ENCODE results near the gene GALNT10. TPM values are rescaled to one million over a fixed set of nuclear protein-coding genes. Genes with fewer than 3 reads are reported as not detected.
A peak's percentile ranks its signal among the peaks of the same experiment; 100 is the strongest.

Gene GALNT10
- total and polyA plus RNA-seq, 10 donors = 7.6 to 50.2 (median 43.5) TPM

DNA sequence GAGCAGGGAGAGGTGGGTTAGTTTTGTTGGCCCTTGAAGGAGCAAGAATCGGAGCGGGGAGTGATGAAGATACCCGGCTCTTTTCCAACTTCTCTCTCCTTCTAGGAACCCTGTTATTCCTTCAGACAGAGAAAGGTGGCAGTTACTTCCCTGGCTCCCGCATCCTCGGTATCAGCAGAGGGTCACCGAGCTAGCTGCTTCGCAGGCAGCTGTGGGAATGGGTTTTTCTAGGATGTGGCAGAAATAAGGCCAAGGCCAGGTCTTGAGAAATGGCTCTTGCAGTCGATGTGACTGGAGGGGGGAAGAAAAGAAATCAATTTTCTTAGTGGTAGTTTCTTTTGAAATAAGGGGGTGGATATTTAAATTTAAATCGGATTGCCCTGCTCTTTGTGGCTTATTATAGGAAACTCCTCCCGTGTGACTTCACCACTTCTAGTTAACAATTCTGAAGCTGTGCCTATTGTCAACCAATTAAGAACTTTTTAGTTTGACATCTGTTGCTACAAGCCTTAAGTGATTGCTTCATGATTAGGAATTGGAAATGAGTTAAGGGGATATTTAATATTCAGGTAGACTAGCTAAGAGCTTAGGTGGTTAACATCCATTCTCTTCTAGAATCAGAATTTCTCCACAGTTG, 256.7 kb downstream of the GALNT10 start:
- Histone ChIP-seq H3K4me1 (peaks cover 19 to 66% (median 52%) of the 10 kb centered on the region in 6 donors), H3K27me3 (replicated peaks in 1 of 7) (no peaks in the 10 kb centered on the region), H3K9me3 (no peaks in the 10 kb centered on the region), H3K36me3 (peaks cover 0 to 34% (median 18%) of the 10 kb centered on the region in 6 donors), H3K27ac (peak overlapping the region in 7 of 8 donors; percentile 81 to 95 (median 86)), H3K4me3 (peak overlapping the region; percentile 89 to 99 (median 98))
- 11 to 20% (median 12%) methylated on average over 10 of the region's 10 CpGs for WGBS, 5 donors
- no peak for DNase-seq
- TF ChIP-seq POLR2A (IDR thresholded peaks at IDR 0.05) (no peak), POLR2AphosphoS5 (IDR thresholded peaks at IDR 0.05) (no peak)
- TF ChIP-seq, protein P1, sequence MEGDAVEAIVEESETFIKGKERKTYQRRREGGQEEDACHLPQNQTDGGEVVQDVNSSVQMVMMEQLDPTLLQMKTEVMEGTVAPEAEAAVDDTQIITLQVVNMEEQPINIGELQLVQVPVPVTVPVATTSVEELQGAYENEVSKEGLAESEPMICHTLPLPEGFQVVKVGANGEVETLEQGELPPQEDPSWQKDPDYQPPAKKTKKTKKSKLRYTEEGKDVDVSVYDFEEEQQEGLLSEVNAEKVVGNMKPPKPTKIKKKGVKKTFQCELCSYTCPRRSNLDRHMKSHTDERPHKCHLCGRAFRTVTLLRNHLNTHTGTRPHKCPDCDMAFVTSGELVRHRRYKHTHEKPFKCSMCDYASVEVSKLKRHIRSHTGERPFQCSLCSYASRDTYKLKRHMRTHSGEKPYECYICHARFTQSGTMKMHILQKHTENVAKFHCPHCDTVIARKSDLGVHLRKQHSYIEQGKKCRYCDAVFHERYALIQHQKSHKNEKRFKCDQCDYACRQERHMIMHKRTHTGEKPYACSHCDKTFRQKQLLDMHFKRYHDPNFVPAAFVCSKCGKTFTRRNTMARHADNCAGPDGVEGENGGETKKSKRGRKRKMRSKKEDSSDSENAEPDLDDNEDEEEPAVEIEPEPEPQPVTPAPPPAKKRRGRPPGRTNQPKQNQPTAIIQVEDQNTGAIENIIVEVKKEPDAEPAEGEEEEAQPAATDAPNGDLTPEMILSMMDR (IDR thresholded peaks at IDR 0.05 in 8 of 11, conservative IDR thresholded peaks at IDR 0.05 in 3 of 11) = no peak
- intact Hi-C loops (cut with DNase I; ENCODE audit: low total_unique reads) = loop anchor here (10.0 kb wide), 1 partner anchor 308 kb away; the partner anchor contains the start of gene LARP1

DNA sequence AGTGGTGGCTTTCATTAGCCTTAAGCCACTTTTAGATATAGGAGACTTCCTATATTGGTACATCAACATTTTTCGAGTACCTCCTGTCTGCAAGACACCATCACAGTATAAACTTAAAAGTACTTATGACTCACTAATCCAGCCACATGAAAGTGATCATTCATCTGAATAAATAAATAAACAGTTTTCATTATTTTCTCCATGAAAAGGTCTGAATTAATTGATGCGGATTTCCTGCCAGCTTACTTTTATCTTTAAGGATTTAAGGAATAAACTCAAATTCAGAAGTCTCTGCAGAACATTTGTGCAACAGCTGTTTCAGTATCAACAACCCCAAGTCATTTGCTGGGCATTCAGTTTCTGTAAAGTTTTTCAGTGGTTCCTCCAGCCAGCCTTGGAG, 259.3 kb downstream of the GALNT10 start:
- whole genome bisulfite sequencing, 5 donors = 81 to 89% (median 85%) methylated on average over 2 of the region's 2 CpGs
- H3K9me3 ChIP-seq = no peaks in the 10 kb centered on the region
- H3K27me3 ChIP-seq (replicated peaks in 1 of 7) = no peaks in the 10 kb centered on the region
- H3K27ac ChIP-seq = no peak overlapping the region
- TF ChIP-seq POLR2AphosphoS5 (IDR thresholded peaks at IDR 0.05) = no peak
- TF ChIP-seq POLR2A (IDR thresholded peaks at IDR 0.05) = no peak
- TF ChIP-seq, protein P1 (IDR thresholded peaks at IDR 0.05 in 8 of 11, conservative IDR thresholded peaks at IDR 0.05 in 3 of 11) = no peak
- intact Hi-C loops (cut with DNase I; ENCODE audit: low total_unique reads) = loop anchor here (10.0 kb wide), 1 partner anchor 305 kb away; the partner anchor contains the start of gene LARP1
- H3K4me1 ChIP-seq = peaks cover 13 to 47% (median 38%) of the 10 kb centered on the region in 6 donors
- peaks cover 3 to 49% (median 37%) of the 10 kb centered on the region in 6 donors for H3K36me3 ChIP-seq
- no peak overlapping the region for H3K4me3 ChIP-seq
- DNase-seq = no peak

- DNase-seq = no peak
- TF ChIP-seq POLR2A (IDR thresholded peaks at IDR 0.05) = no peak
- no peak for TF ChIP-seq POLR2AphosphoS5 (IDR thresholded peaks at IDR 0.05)
- TF ChIP-seq, protein P1 (IDR thresholded peaks at IDR 0.05 in 8 of 11, conservative IDR thresholded peaks at IDR 0.05 in 3 of 11) = no peak
- Histone ChIP-seq H3K27me3 (replicated peaks in 1 of 7) (no peaks in the 10 kb centered on the region), H3K4me3 (no peak overlapping the region), H3K36me3 (peaks cover 3 to 71% (median 58%) of the 10 kb centered on the region in 6 donors), H3K27ac (no peak overlapping the region), H3K4me1 (peaks cover 11 to 39% (median 32%) of the 10 kb centered on the region in 6 donors), H3K9me3 (no peaks in the 10 kb centered on the region)
- 80 to 90% (median 89%) methylated on average over 8 of the region's 8 CpGs for WGBS, 5 donors
- intact Hi-C loops (cut with DNase I; ENCODE audit: low total_unique reads) = no loop called here
Measured at GRCh38 chr5:154451957-154452356, 261.4 kb downstream of the GALNT10 start.

GRCh38 chr5:154455585-154455984, 265.1 kb downstream of the GALNT10 start:
- DNase-seq = no peak
- Histone ChIP-seq H3K27me3 (replicated peaks in 1 of 7) (no peaks in the 10 kb centered on the region), H3K36me3 (peaks cover 3 to 99% (median 75%) of the 10 kb centered on the region in 6 donors), H3K4me3 (no peak overlapping the region), H3K27ac (no peak overlapping the region), H3K9me3 (no peaks in the 10 kb centered on the region), H3K4me1 (peaks cover 0 to 2% (median 0%) of the 10 kb centered on the region in 6 donors)
- 80 to 86% (median 81%) methylated on average over 5 of the region's 5 CpGs for WGBS, 5 donors
- intact Hi-C loops (cut with DNase I; ENCODE audit: low total_unique reads) = no loop called here
- TF ChIP-seq POLR2AphosphoS5 (IDR thresholded peaks at IDR 0.05) (no peak), POLR2A (IDR thresholded peaks at IDR 0.05) (no peak)
- TF ChIP-seq, protein P1 (IDR thresholded peaks at IDR 0.05 in 8 of 11, conservative IDR thresholded peaks at IDR 0.05 in 3 of 11) = no peak

Data from spleen (tissue), 11 donors.